ENCODE data around the gene COL18A1. TPM values are rescaled to one million over a fixed set of nuclear protein-coding genes. Genes with fewer than 3 reads are reported as not detected.

COL18A1 gene
- total RNA-seq, 1 experiment from 2014 or later: 676 TPM

GRCh38 chr21:45478816-45479669, 74.1 kb downstream of the COL18A1 start:
- Histone ChIP-seq H3K9me3 (ENCODE audit: control insufficient read depth, insufficient read depth, low read depth, low read length) (no peaks in the 10 kb centered on the region), H3K4me1 (ENCODE audit: control insufficient read depth, insufficient read depth, low read length) (no peaks in the 10 kb centered on the region), H3K36me3 (ENCODE audit: control insufficient read depth, insufficient read depth, low read length) (peaks cover 6% of the 10 kb centered on the region), H3K27ac (ENCODE audit: low read length) (no peak overlapping the region), H3K4me3 (ENCODE audit: low read depth in 2 of 2, low read length in 2 of 2) (no peak overlapping the region), H3K27me3 (ENCODE audit: control insufficient read depth, insufficient read depth, low read length) (no peaks in the 10 kb centered on the region)
- intact Hi-C loops (cut with micrococcal nuclease; ENCODE audit: unreplicated experiment) (no loop called here), in situ Hi-C loops (cut with HindIII; ENCODE audit: low pct_unique_long_range_greater_than_20kb, low sequenced_read_pairs) (no loop called here)
- CTCF ChIA-PET: no interaction called here
- POLR2A ChIA-PET: no interaction called here
- TF ChIP-seq SIN3A (IDR thresholded peaks at IDR 0.05; ENCODE audit: borderline replicate concordance, insufficient read depth, low read depth, low read length): no peak
- no peak for TF ChIP-seq CTCF (IDR thresholded peaks at IDR 0.05)
- no peak; the same call in 1 of the 2 replicates for TF ChIP-seq POLR2AphosphoS5 (IDR thresholded peaks at IDR 0.05; ENCODE audit: low read depth, low read length)
- TF ChIP-seq REST (IDR thresholded peaks at IDR 0.05; ENCODE audit: insufficient read depth in 1 of 2, low read depth in 2 of 2, low read length in 1 of 2): no peak
- no peak for TF ChIP-seq TCF7L2 (IDR thresholded peaks at IDR 0.05; ENCODE audit: low read depth, low read length)
- ATAC-seq (no peak), DNase-seq (ENCODE audit: low read depth, low spot score) (no peak)
- BruUV-seq (replicated peaks): TSS peak; percentile 56

- POLR2A ChIA-PET: no interaction called here
- CTCF ChIA-PET: no interaction called here
- TF ChIP-seq POLR2AphosphoS5 (IDR thresholded peaks at IDR 0.05; ENCODE audit: low read depth, low read length) (no peak), TCF7L2 (IDR thresholded peaks at IDR 0.05; ENCODE audit: low read depth, low read length) (no peak), CTCF (IDR thresholded peaks at IDR 0.05) (no peak), SIN3A (IDR thresholded peaks at IDR 0.05; ENCODE audit: borderline replicate concordance, insufficient read depth, low read depth, low read length) (no peak), REST (IDR thresholded peaks at IDR 0.05; ENCODE audit: insufficient read depth in 1 of 2, low read depth in 2 of 2, low read length in 1 of 2) (no peak)
- Histone ChIP-seq H3K4me1 (ENCODE audit: control insufficient read depth, insufficient read depth, low read length) (no peaks in the 10 kb centered on the region), H3K27ac (ENCODE audit: low read length) (no peak overlapping the region), H3K4me3 (ENCODE audit: low read depth in 2 of 2, low read length in 2 of 2) (no peak overlapping the region), H3K9me3 (ENCODE audit: control insufficient read depth, insufficient read depth, low read depth, low read length) (no peaks in the 10 kb centered on the region), H3K27me3 (ENCODE audit: control insufficient read depth, insufficient read depth, low read length) (no peaks in the 10 kb centered on the region), H3K36me3 (ENCODE audit: control insufficient read depth, insufficient read depth, low read length) (peaks cover 5% of the 10 kb centered on the region)
- BruUV-seq (replicated peaks): no TSS peak
- DNase-seq (ENCODE audit: low read depth, low spot score) (no peak), ATAC-seq (no peak)
- intact Hi-C loops (cut with micrococcal nuclease; ENCODE audit: unreplicated experiment) (no loop called here), in situ Hi-C loops (cut with HindIII; ENCODE audit: low pct_unique_long_range_greater_than_20kb, low sequenced_read_pairs) (no loop called here)
These were observed 75.0 kb downstream of the COL18A1 start for GRCh38 chr21:45479691-45480675.

Data from Panc1 (cell line).